GM12878 (cell line): ENCODE results near the gene MSI2. TPM values are rescaled to one million over a fixed set of nuclear protein-coding genes. Genes with fewer than 3 reads are reported as not detected.
A peak's percentile ranks its signal among the peaks of the same experiment; 100 is the strongest.

Experiments used
- ATAC-seq: fragments of 200-7000 bp; cut with Tn5 transposase; 3 replicates; pipeline ENCODE4 v1.9.1; 2020; ENCODE audit warnings: mild to moderate bottlenecking, moderate library complexity
- BruUV-seq: library from RNA; stranded (reverse); fragments of 400-500 nt; replicated peaks from 2 replicates; lab custom pipeline; 2021; lab: Mats Ljungman, UMichigan
- CTCF ChIA-PET: fragments of 300-600 bp; sonication (Branson Sonifier 250); formaldehyde crosslinking; extraction: SDS; loops from one replicate; lab custom pipeline; 2021; ENCODE audit warnings: inconsistent platforms; lab: Yijun Ruan, JAX
- POLR2A ChIA-PET: fragments of 350-600 bp; formaldehyde crosslinking; extraction: SDS; loops from one replicate; lab custom pipeline; 2021; ENCODE audit warnings: inconsistent platforms; lab: Charles Lee
- RAD21 ChIA-PET: fragments of 300-600 bp; sonication (Branson Sonifier 250); formaldehyde crosslinking; loops from one replicate; lab custom pipeline; 2023; ENCODE audit warnings: antibody characterized with exemption; ENCODE audit not compliant: unreplicated experiment; lab: Charles Lee
- SMC1A ChIA-PET: fragments of 300-600 bp; sonication (Branson Sonifier 250); formaldehyde crosslinking; loops from one replicate; lab custom pipeline; 2023; ENCODE audit not compliant: unreplicated experiment, uncharacterized antibody; lab: Charles Lee
- DNase-seq: peaks from one replicate; pipeline ENCODE4 v3.0.0-alpha.2; 2011; ENCODE audit warnings: low read depth, low spot score
- FAIRE-seq: peaks from 3 replicates; lab custom pipeline; 2011; peaks lifted over from hg19 to GRCh38; lab: Jason Lieb, UNC
- H2AFZ ChIP-seq: 2 replicates; pipeline ENCODE4 v1.6.0; 2011; ENCODE audit warnings: low read depth, low read length, control low read depth; ENCODE audit not compliant: control insufficient read depth
- H3K27ac ChIP-seq: 2 replicates; pipeline ENCODE4 v1.5.1; 2011; ENCODE audit warnings: control low read depth; ENCODE audit not compliant: control insufficient read depth, insufficient read depth
- H3K27me3 ChIP-seq, 2 experiments: replicated peaks in 1 of 2; 2 replicates each; pipeline versions ENCODE4 v1.6.0 to v1.6.1; 2011; ENCODE audit warnings: low read length in 1 of 2; ENCODE audit not compliant: control insufficient read depth in 2 of 2, insufficient read depth in 2 of 2
- H3K36me3 ChIP-seq, 2 experiments: 2 replicates each; pipeline ENCODE4 v1.5.1; 2011; ENCODE audit warnings: low read length in 1 of 2; ENCODE audit not compliant: control insufficient read depth in 2 of 2, insufficient read depth in 2 of 2
- H3K4me1 ChIP-seq: 2 replicates; pipeline ENCODE4 v1.6.1; 2011; ENCODE audit warnings: mild to moderate bottlenecking, low read length, moderate library complexity, mixed read lengths; ENCODE audit not compliant: control insufficient read depth, insufficient read depth
- H3K4me2 ChIP-seq: 2 replicates; pipeline ENCODE4 v1.6.0; 2011; ENCODE audit warnings: control low read depth; ENCODE audit not compliant: control insufficient read depth, insufficient read depth
- H3K4me3 ChIP-seq: fragments of 200-600 bp; sonication (generic); 2 replicates; pipeline ENCODE4 v1.5.1; 2016
- H3K79me2 ChIP-seq: 2 replicates; pipeline ENCODE4 v1.6.0; 2011; ENCODE audit warnings: low read length; ENCODE audit not compliant: control insufficient read depth, insufficient read depth
- H3K9ac ChIP-seq: 2 replicates; pipeline ENCODE4 v1.8.0; 2011; ENCODE audit warnings: low read length, control low read depth, mixed read lengths; ENCODE audit not compliant: control insufficient read depth, insufficient read depth
- H3K9me3 ChIP-seq: replicated peaks from 3 replicates; pipeline ENCODE4 v1.5.1; 2011; ENCODE audit warnings: mild to moderate bottlenecking, low read length; ENCODE audit not compliant: control insufficient read depth, insufficient read depth
- H4K20me1 ChIP-seq: 2 replicates; pipeline ENCODE4 v1.6.0; 2011; ENCODE audit not compliant: control insufficient read depth, insufficient read depth
- ATF7 ChIP-seq: fragments of 450-650 bp; IDR thresholded peaks from 2 replicates; pipeline ENCODE4 v1.6.1; 2016; ENCODE audit warnings: low read depth, mild to moderate bottlenecking
- CEBPZ ChIP-seq: fragments of 150-350 bp; IDR thresholded peaks from 2 replicates; pipeline ENCODE4 v1.6.1; 2016; ENCODE audit warnings: low read depth, low read length
- CHD1 ChIP-seq: IDR thresholded peaks from 2 replicates; pipeline ENCODE4 v1.6.1; 2012; ENCODE audit warnings: low read depth, low read length, improper control_type of control experiment
- DPF2 ChIP-seq: fragments of 450-650 bp; IDR thresholded peaks from 2 replicates; pipeline ENCODE4 v1.6.1; 2017; ENCODE audit warnings: mild to moderate bottlenecking
- EED ChIP-seq: sonication (generic); IDR thresholded peaks from 2 replicates; pipeline ENCODE4 v1.6.1; 2016; ENCODE audit warnings: antibody characterized with exemption, low read depth
- FOS ChIP-seq: IDR thresholded peaks from 3 replicates; pipeline ENCODE4 v1.6.1; 2011; ENCODE audit warnings: borderline replicate concordance; ENCODE audit not compliant: insufficient read length; ENCODE audit errors: extremely low read depth
- KLF5 ChIP-seq: fragments of 450-650 bp; IDR thresholded peaks from 2 replicates; pipeline ENCODE4 v1.6.1; 2014; ENCODE audit warnings: mild to moderate bottlenecking; ENCODE audit not compliant: partially characterized antibody
- MEF2B ChIP-seq: fragments of 450-650 bp; IDR thresholded peaks from 2 replicates; pipeline ENCODE4 v1.6.1; 2018; ENCODE audit warnings: mild to moderate bottlenecking, moderate library complexity; ENCODE audit not compliant: partially characterized antibody, poor library complexity, severe bottlenecking
- NFIC ChIP-seq: IDR thresholded peaks from 2 replicates; pipeline ENCODE4 v1.6.1; 2012; ENCODE audit warnings: low read depth, mild to moderate bottlenecking, inconsistent platforms, low read length, moderate library complexity
- RBBP5 ChIP-seq: fragments of 200-600 bp; sonication (generic); conservative IDR thresholded peaks from 2 replicates; pipeline ENCODE4 v1.6.1; 2016
- SMAD5 ChIP-seq: IDR thresholded peaks from 2 replicates; pipeline ENCODE4 v1.6.1; 2016; ENCODE audit warnings: antibody characterized with exemption, low read depth
- TCF12 ChIP-seq: IDR thresholded peaks from 2 replicates; pipeline ENCODE4 v1.6.1; 2011; ENCODE audit warnings: low read depth, mild to moderate bottlenecking, low read length
- ZSCAN29 ChIP-seq: fragments of 450-650 bp; IDR thresholded peaks from 2 replicates; pipeline ENCODE4 v1.6.1; 2017; ENCODE audit warnings: mild to moderate bottlenecking, moderate library complexity
- ZZZ3 ChIP-seq: IDR thresholded peaks from 2 replicates; pipeline ENCODE4 v1.6.1; 2011; ENCODE audit warnings: low read depth; ENCODE audit not compliant: control insufficient read depth, insufficient read length
- WGBS: methylation state at CpG from one replicate; pipeline ENCODE4 v1.1.6; 2016; ENCODE audit warnings: low lambda C conversion rate; ENCODE audit not compliant: insufficient replicate concordance, insufficient coverage; ENCODE audit errors: missing lambda C conversion rate; 5-methylcytosine and 5-hydroxymethylcytosine counted together
- in situ Hi-C: fragments of 300-500 bp; cut with MboI; formaldehyde crosslinking; loops from 9 replicates; pipeline ENCODE4 v1.14.3; 2018; ENCODE audit warnings: mixed read lengths
- intact Hi-C: fragments of 100-400 bp; cut with micrococcal nuclease; formaldehyde crosslinking; loops from one replicate; pipeline ENCODE4 v1.14.2; 2022; ENCODE audit not compliant: unreplicated experiment
- polyA plus RNA-seq, 11 experiments: library from polyadenylated mRNA; depleted of rRNA in 4 of 11; unstranded in 6 of 11; stranded (reverse) in 5 of 11; fragments of >200 nt; fragmentation: Nextera tagmentation in 4 of 11; fragmentation: Illumina TruSeq in 1 of 11; extraction: Ambion mirVana in 4 of 11; extraction: Trizol in 1 of 11; gene quantifications; 1 replicate in 1 of 11; 2 replicates in 10 of 11; pipeline versions ENCODE4 v1.2.1 to v1.2.3, GENCODE V29; 2011 to 2016; ENCODE audit warnings: inconsistent platforms in 2 of 11, missing spikeins in 2 of 11, low read depth in 1 of 11
- total RNA-seq, 4 experiments: library from RNA; depleted of rRNA in 3 of 4; stranded (reverse); fragments of >200 nt in 3 of 4; fragmentation: Illumina TruSeq in 1 of 4; extraction: Trizol in 1 of 4; gene quantifications; 2 replicates each; pipeline versions ENCODE4 v1.2.1 to v1.2.3, GENCODE V29; 2013 to 2021

The MSI2 gene
- total and polyA plus RNA-seq, 10 of the 15 experiments (the other 5 are each of a cell fraction or from before 2014, with no cell fraction given): 6.1 to 76.1 (median 42.0) TPM

GRCh38 chr17:57440522-57441269, 184.4 kb downstream of the MSI2 start (continued):
- TF ChIP-seq ZSCAN29 (0 out of 2 replicates have a peak, but pooled peaks have one; percentile 27), EED (peak; percentile 51; the same call in 1 of the 2 replicates), FOS (no peak), SMAD5 (no peak), KLF5 (peak; percentile 7), ATF7 (peak; percentile 73), RBBP5 (no peak)

- H3K4me3 ChIP-seq: no peak overlapping the region
- no TSS peak for BruUV-seq
Measured at GRCh38 chr17:57441270-57441600, 184.9 kb downstream of the MSI2 start.

More at GRCh38 chr17:57441270-57441600, 184.9 kb downstream of the MSI2 start:
- peak overlapping the region; percentile 61 for H3K9ac ChIP-seq
- no peaks in the 10 kb centered on the region for H4K20me1 ChIP-seq
- ChIA-PET RAD21 (interaction anchor here (0.7 to 4.3 kb wide), 26 partner anchors 10 to 306 kb away, joined by 3 to 91 read pairs (median 12); no protein-coding TSS in a partner anchor), POLR2A (interaction anchor here (0.9 to 3.0 kb wide), 13 partner anchors 13 to 231 kb away, joined by 3 to 11 read pairs (median 4); no protein-coding TSS in a partner anchor)
- peak overlapping the region; percentile 92 for H3K27ac ChIP-seq
- no peaks in the 10 kb centered on the region for H3K9me3 ChIP-seq
- no peak for FAIRE-seq
- no peaks in the 10 kb centered on the region for H3K27me3 ChIP-seq
- TF ChIP-seq CEBPZ (no peak), NFIC (peak; percentile 31; the same call in 1 of the 2 replicates), DPF2 (0 out of 2 replicates have a peak, but pooled peaks have one; percentile 16), CHD1 (no peak), MEF2B (peak; percentile 75), ZZZ3 (no peak), TCF12 (peak; percentile 50)
- TF ChIP-seq, all 136 proteins: peak for 4
- CTCF ChIA-PET: interaction anchor here (0.5 to 4.0 kb wide), 32 partner anchors 10 to 299 kb away, joined by 3 to 130 read pairs (median 8); partner anchors contain the start of gene MSI2
- DNase-seq: no peak
- SMC1A ChIA-PET: interaction anchor here (0.6 to 4.9 kb wide), 27 partner anchors 9 to 231 kb away, joined by 3 to 90 read pairs (median 10); no protein-coding TSS in a partner anchor
- H3K4me1 ChIP-seq: peaks cover 58% of the 10 kb centered on the region
- peaks cover 45% of the 10 kb centered on the region for H3K79me2 ChIP-seq
- H3K36me3 ChIP-seq: peaks cover 3 to 5% of the 10 kb centered on the region in 2 experiments; a peak in 3 of 4 replicates
- in situ Hi-C loops (no loop called here), intact Hi-C loops (loop anchor here (2.0 to 10.0 kb wide), 4 partner anchors 84 to 266 kb away; partner anchors contain the start of gene MSI2)
- H2AFZ ChIP-seq: no peak overlapping the region
- ATAC-seq: peak; percentile 45
- WGBS: 47% methylated on average over 1 of the region's 1 CpG
- H3K4me2 ChIP-seq: peak overlapping the region; percentile 58
